Activated naive CD8-positive, alpha-beta T cell treated with anti-CD3 and anti-CD28 coated beads for 36 hours (primary cell): ENCODE measurements around the gene GAGE10. TPM values are rescaled to one million over a fixed set of nuclear protein-coding genes. Genes with fewer than 3 reads are reported as not detected.

Experiments
- DNase-seq: peaks from one replicate; pipeline ENCODE4 v3.0.0; 2021
- H3K27ac Mint-ChIP-seq: one replicate; pipeline ENCODE4 v1.8.0; 2022; ENCODE audit warnings: mild to moderate bottlenecking, moderate library complexity, mixed read lengths
- H3K27me3 Mint-ChIP-seq: one replicate; pipeline ENCODE4 v1.8.0; 2022; ENCODE audit warnings: mild to moderate bottlenecking, mixed read lengths
- H3K36me3 Mint-ChIP-seq: one replicate; pipeline ENCODE4 v1.8.0; 2021; ENCODE audit warnings: mild to moderate bottlenecking, mixed read lengths
- H3K4me1 Mint-ChIP-seq: one replicate; pipeline ENCODE4 v1.8.0; 2021; ENCODE audit warnings: mixed read lengths
- H3K4me3 Mint-ChIP-seq: one replicate; pipeline ENCODE4 v1.8.0; 2022; ENCODE audit warnings: mild to moderate bottlenecking, moderate library complexity, mixed read lengths
- H3K9me3 Mint-ChIP-seq: one replicate; pipeline ENCODE4 v1.8.0; 2022; ENCODE audit warnings: mixed read lengths
- total RNA-seq, 2 experiments: library from RNA; stranded (reverse); gene quantifications; one replicate each; pipeline ENCODE4 v1.2.3, GENCODE V29; 2021

Gene GAGE10
- total RNA-seq = not detected

DNA sequence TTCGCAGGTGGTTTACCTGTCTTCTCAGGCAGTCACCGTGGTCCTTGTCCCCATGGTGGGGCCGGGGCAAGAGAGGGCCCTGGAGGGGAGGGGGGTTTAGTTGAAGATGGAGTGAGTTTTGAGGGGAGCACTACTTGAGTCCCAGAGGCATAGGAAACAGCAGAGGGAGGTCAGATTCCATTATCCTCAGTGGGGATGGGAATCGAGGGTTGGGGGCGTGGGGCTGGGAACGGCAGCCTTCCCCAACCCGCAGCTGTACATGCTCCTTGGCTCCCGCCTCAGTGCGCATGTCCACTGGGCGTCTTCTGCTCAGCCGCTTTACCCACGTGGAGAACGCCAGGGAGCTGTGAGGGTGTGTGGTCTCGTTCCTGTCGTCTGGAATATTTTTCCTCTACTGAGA lies at the start of gene GAGE10:
Gene GAGE10, plus strand, starts transcription at position 301 of the 400 bp plus-strand sequence. CDS start 1,214 bp downstream, outside the sequence.
- no peaks in the 10 kb centered on the region for H3K27me3 Mint-ChIP-seq
- peaks cover 2% of the 10 kb centered on the region for H3K36me3 Mint-ChIP-seq
- no peaks in the 10 kb centered on the region for H3K4me1 Mint-ChIP-seq
- H3K9me3 Mint-ChIP-seq = no peaks in the 10 kb centered on the region
- no peak for DNase-seq
- no peak within 1 kb of the TSS for H3K4me3 Mint-ChIP-seq
- H3K27ac Mint-ChIP-seq = no peak within 1 kb of the TSS

GRCh38 chrX:49254639-49255038 lies 48.8 kb upstream of the GAGE10 start:
- Mint-ChIP-seq H3K27ac (no peak overlapping the region), H3K27me3 (no peaks in the 10 kb centered on the region), H3K4me3 (no peak overlapping the region), H3K4me1 (peaks cover 16% of the 10 kb centered on the region), H3K9me3 (no peaks in the 10 kb centered on the region), H3K36me3 (peaks cover 14% of the 10 kb centered on the region)
- no peak for DNase-seq

- DNase-seq = no peak
- no peaks in the 10 kb centered on the region for H3K27me3 Mint-ChIP-seq
- H3K36me3 Mint-ChIP-seq = peaks cover 15% of the 10 kb centered on the region
- H3K4me3 Mint-ChIP-seq = no peak overlapping the region
- peak overlapping the region; percentile 25 for H3K27ac Mint-ChIP-seq
- H3K4me1 Mint-ChIP-seq = peaks cover 19% of the 10 kb centered on the region
- H3K9me3 Mint-ChIP-seq = no peaks in the 10 kb centered on the region
Measured at GRCh38 chrX:49256268-49256995, 47.0 kb upstream of the GAGE10 start.

DNA sequence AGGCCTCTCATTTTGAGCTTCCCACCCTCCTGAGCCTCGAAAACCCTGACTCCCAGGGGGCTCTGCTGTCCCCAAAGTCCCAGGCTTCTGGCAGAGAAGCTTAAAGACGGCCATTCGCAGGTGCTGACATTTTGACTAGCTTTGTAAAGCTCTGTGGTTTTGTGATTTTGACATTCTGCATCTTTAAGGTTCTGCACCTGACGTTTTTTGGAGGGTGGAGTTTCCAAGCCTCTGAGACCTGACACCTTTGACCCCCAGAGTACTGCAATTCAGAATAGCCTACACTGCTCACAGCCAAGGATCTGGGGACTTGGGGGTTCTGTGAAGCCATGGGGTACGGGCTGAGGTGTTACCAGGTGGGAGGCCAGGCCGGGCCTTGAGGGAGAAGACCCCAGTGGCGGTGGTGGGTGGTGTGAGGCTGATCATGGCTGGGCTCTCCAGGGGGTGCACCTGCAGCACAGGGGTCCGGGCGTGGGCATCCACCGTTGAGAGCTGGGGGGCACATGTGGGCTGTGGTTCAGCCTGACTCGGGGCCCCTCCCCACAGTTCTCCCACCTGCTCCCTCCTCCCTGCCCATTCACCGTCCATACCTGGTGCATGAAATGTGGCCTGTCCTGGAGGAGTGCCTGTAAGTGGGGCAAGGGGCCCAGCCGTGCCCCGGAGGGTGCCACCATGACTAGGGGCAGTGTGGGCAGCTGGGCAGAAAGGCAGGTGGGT lies 46.2 kb upstream of the GAGE10 start:
- Mint-ChIP-seq H3K27ac (peak overlapping the region; percentile 60), H3K27me3 (no peaks in the 10 kb centered on the region), H3K9me3 (no peaks in the 10 kb centered on the region), H3K4me1 (peaks cover 24% of the 10 kb centered on the region), H3K4me3 (peak overlapping the region; percentile 42), H3K36me3 (peaks cover 12% of the 10 kb centered on the region)
- DNase-seq = no peak

DNA sequence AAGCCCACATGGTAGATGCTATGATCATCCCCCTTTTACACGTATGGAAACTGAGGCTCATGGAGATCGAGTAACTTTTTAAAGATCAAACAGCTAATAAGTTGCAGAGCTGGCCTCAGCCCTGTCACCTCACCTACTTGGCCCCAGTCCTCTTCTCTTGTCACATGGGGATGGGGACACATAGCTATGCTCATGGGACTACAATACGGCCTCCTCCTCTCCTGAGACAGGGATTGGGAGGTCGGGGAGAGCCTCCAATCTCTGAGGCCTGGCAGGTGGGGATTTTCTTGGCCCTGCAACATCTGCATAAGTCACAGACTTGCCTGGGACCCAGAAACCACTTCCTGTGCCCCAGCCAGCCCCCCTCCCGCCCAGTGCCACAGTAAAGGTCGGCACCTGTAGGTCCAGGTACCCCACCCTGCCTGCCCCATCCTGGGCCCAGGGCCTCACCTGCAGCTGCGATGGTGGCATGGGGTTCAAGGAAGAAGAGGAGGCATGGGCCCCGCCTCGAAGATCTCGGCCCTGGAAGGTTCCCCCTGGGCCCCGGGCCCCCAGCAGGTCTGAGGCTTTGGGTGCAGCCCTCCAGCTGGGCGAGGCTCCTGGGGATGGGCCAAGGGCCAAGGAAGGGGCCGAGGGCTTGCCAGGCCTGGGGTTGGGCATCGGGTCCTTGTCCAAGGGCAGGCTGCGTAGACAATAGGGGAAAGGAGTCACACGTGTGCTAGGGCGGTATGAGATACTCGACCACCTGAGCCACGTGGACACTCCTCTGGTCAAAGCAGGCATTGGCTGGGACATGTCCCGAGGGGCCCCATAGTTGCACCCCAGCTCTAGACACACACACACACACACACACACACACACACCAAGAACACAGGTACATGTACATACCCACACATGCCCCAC lies 45.3 kb upstream of the GAGE10 start:
- H3K27me3 Mint-ChIP-seq = no peaks in the 10 kb centered on the region
- no peaks in the 10 kb centered on the region for H3K9me3 Mint-ChIP-seq
- H3K27ac Mint-ChIP-seq = peak overlapping the region; percentile 60
- DNase-seq = peak; percentile 29
- peaks cover 11% of the 10 kb centered on the region for H3K36me3 Mint-ChIP-seq
- peak overlapping the region; percentile 40 for H3K4me3 Mint-ChIP-seq
- peaks cover 30% of the 10 kb centered on the region for H3K4me1 Mint-ChIP-seq

- no peak overlapping the region for H3K4me3 Mint-ChIP-seq
- H3K36me3 Mint-ChIP-seq = peaks cover 11% of the 10 kb centered on the region
- DNase-seq = no peak
- peak overlapping the region; percentile 36 for H3K27ac Mint-ChIP-seq
- H3K9me3 Mint-ChIP-seq = no peaks in the 10 kb centered on the region
- peaks cover 32% of the 10 kb centered on the region for H3K4me1 Mint-ChIP-seq
- H3K27me3 Mint-ChIP-seq = no peaks in the 10 kb centered on the region
Measured at GRCh38 chrX:49258749-49259124, 44.7 kb upstream of the GAGE10 start.

- no peaks in the 10 kb centered on the region for H3K9me3 Mint-ChIP-seq
- H3K4me1 Mint-ChIP-seq = peaks cover 48% of the 10 kb centered on the region
- no peak overlapping the region for H3K27ac Mint-ChIP-seq
- DNase-seq = no peak
- no peaks in the 10 kb centered on the region for H3K27me3 Mint-ChIP-seq
- no peak overlapping the region for H3K4me3 Mint-ChIP-seq
- H3K36me3 Mint-ChIP-seq = peaks cover 14% of the 10 kb centered on the region
Measured at GRCh38 chrX:49260221-49260985, 43.0 kb upstream of the GAGE10 start.

GRCh38 chrX:49262603-49263002 lies 40.8 kb upstream of the GAGE10 start:
- H3K36me3 Mint-ChIP-seq = peaks cover 9% of the 10 kb centered on the region
- no peaks in the 10 kb centered on the region for H3K9me3 Mint-ChIP-seq
- no peak for DNase-seq
- H3K4me1 Mint-ChIP-seq = peaks cover 50% of the 10 kb centered on the region
- no peaks in the 10 kb centered on the region for H3K27me3 Mint-ChIP-seq
- peak overlapping the region; percentile 79 for H3K27ac Mint-ChIP-seq
- peak overlapping the region; percentile 66 for H3K4me3 Mint-ChIP-seq

DNA sequence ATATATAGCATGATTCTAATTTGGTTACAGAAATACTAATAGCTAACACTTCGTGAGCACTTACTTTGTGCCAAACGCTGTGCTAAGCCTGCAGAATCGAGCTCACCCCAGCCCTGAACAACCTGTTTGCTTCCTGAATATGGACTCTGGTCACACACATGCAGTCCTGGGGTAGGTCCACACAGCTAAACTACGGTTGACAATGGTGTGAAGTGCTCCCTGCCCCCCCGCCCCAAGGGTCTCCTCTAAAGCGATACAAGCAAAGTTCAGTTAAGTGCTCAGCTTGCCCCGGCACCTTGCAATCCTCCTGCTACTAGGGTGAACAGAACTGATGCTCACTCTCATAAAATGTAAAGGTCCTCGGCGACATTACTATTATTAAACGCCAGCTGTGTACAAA lies 39.8 kb upstream of the GAGE10 start:
- H3K4me1 Mint-ChIP-seq = peaks cover 52% of the 10 kb centered on the region
- no peak for DNase-seq
- peak overlapping the region; percentile 79 for H3K27ac Mint-ChIP-seq

DNA sequence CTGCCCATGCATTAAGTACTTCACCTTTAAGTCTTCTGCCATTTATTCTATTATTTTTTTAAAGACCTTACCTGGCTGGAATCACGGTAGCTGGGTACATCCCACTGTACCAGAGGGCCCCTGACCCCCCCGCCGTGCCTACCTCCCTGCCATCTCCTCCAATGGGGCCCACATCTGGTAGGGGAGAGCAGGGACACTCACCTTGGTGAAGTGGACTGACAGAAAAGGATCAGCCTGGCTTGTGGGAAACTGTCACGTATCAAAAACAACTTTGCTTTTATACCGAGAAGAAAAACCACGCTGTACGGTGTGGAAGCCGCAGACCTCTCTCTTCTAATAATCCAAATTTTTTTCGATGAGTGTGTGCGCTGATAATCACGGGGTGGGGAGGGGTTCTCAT lies 39.0 kb upstream of the GAGE10 start, which contains the start of gene FOXP3:
Gene FOXP3, minus strand, starts transcription at position 251 of the 400 bp plus-strand sequence. CDS start 6,205 bp downstream, outside the sequence.
- Mint-ChIP-seq H3K27ac (peak within 1 kb of the TSS; percentile 79), H3K4me1 (peaks cover 47% of the 10 kb centered on the region), H3K27me3 (peaks cover 4% of the 10 kb centered on the region), H3K9me3 (no peaks in the 10 kb centered on the region), H3K4me3 (peak within 1 kb of the TSS; percentile 77), H3K36me3 (peaks cover 6% of the 10 kb centered on the region)
- DNase-seq = no peak

More for the DNA sequence above, 39.8 kb upstream of the GAGE10 start:
- Mint-ChIP-seq H3K27me3 (no peaks in the 10 kb centered on the region), H3K36me3 (peaks cover 9% of the 10 kb centered on the region), H3K4me3 (peak overlapping the region; percentile 77), H3K9me3 (no peaks in the 10 kb centered on the region)

- no peak for DNase-seq
- Mint-ChIP-seq H3K36me3 (peaks cover 15% of the 10 kb centered on the region), H3K27me3 (peaks cover 4% of the 10 kb centered on the region), H3K27ac (peak overlapping the region; percentile 81), H3K9me3 (no peaks in the 10 kb centered on the region), H3K4me3 (no peak overlapping the region), H3K4me1 (peaks cover 49% of the 10 kb centered on the region)
Measured at GRCh38 chrX:49266523-49267445, 36.7 kb upstream of the GAGE10 start.

GRCh38 chrX:49268702-49269009 lies 34.8 kb upstream of the GAGE10 start:
- Mint-ChIP-seq H3K4me1 (peaks cover 48% of the 10 kb centered on the region), H3K27me3 (peaks cover 4% of the 10 kb centered on the region), H3K36me3 (peaks cover 14% of the 10 kb centered on the region), H3K4me3 (peak overlapping the region; percentile 97), H3K27ac (peak overlapping the region; percentile 100), H3K9me3 (no peaks in the 10 kb centered on the region)
- no peak for DNase-seq

GRCh38 chrX:49269010-49269766 lies 34.3 kb upstream of the GAGE10 start:
- Mint-ChIP-seq H3K27me3 (peaks cover 4% of the 10 kb centered on the region), H3K27ac (peak overlapping the region; percentile 100), H3K9me3 (no peaks in the 10 kb centered on the region), H3K4me1 (peaks cover 46% of the 10 kb centered on the region), H3K36me3 (peaks cover 11% of the 10 kb centered on the region), H3K4me3 (peak overlapping the region; percentile 97)
- DNase-seq = peak; percentile 92
